Activated CD8-positive, alpha-beta memory T cell treated with anti-CD3 and anti-CD28 coated beads for 36 hours (primary cell): ENCODE measurements around the gene DDR2. TPM values are rescaled to one million over a fixed set of nuclear protein-coding genes. Genes with fewer than 3 reads are reported as not detected.

ENCODE experiments used
- CTCF ChIA-PET: fragments of 350-600 bp; sonication (Branson Sonifier 250); formaldehyde crosslinking; loops from one replicate; lab custom pipeline; 2021; ENCODE audit warnings: antibody characterized with exemption; lab: Charles Lee
- POLR2A ChIA-PET: fragments of 350-600 bp; sonication (Branson Sonifier 250); formaldehyde crosslinking; loops from one replicate; lab custom pipeline; 2021; ENCODE audit warnings: antibody characterized with exemption; lab: Charles Lee
- total RNA-seq, 2 experiments: library from RNA; stranded (reverse); gene quantifications; one replicate each; pipeline ENCODE4 v1.2.3, GENCODE V29; 2021

Gene DDR2
- total RNA-seq, 2 experiments from 2014 or later, result 0.17 to 0.36 TPM

DNA sequence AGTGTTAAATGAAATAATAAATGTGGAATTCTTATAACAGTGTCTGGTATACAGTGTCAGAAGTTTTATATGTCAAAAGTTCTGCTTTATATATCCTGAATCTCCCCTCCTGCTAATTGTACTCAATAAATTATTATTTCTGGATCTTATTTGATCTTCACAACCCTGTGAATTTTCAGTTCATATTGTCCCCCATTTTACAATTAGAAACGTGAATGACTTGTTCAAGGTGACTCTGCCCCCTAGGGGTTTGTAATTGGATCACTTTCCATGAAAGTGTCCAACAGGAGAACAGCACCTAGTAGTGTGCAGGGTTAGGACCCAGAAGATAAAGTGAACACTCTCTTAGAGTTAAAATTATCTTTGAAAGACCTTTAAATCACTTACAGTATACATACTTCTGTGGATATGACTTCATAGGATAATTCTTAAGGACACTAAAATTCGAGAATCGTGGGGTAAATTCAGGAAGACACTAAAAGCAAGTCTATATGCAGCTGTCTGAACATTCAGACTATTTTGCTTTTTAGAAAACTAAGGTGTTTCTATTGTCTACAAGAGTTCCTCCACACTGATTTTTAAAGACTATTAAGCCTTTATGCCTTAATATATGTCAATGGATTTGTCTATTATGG lies 4.5 kb upstream of the DDR2 start:
- POLR2A ChIA-PET, result no interaction called here
- CTCF ChIA-PET, result no interaction called here

DNA sequence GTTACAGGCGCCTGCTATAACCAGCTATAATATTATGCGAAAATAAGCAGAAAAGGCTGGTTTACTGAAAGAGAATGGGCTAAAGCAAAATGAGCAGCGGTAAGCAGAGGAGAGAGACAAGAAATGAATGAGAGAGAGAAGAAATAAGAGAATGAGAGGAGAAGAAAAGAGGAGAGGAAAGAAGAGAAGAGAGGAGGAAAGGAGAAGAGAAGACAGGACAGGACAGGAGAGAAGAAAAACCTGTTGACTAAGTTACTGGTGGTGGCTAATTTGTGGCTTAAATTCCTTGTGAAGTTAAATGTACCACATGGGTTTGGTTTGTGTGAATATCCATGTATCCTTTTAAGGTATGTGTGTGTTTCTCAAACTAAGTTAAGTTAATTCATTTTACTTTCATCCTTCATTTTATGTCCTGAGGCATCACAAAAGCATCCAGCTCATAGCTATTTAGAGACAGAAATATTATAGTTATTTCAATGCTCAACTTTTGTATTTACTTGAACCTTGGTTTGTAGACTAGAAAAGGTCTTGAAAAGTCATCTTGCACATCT lies 3.1 kb upstream of the DDR2 start:
- CTCF ChIA-PET, result no interaction called here
- POLR2A ChIA-PET, result no interaction called here

DNA sequence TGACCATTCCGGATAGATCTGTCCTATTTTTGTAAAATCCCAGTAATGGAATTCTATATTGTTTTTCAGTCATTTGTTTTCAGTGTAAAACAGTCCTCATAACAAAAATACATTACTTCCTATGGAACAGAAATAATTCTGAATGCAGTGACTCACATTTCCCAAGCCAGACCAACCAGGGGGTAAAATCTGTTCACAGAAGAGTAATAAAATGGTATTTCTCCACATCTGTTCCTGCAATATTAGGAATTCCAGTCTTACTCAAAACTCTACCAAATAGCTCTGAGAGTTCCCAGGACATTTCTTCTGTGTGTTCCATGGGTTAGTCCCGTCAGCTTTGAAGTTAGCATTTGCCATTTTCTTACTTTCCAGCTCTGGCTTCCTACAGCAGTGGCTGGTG lies 2.6 kb upstream of the DDR2 start:
- POLR2A ChIA-PET, result no interaction called here
- CTCF ChIA-PET, result no interaction called here

DNA sequence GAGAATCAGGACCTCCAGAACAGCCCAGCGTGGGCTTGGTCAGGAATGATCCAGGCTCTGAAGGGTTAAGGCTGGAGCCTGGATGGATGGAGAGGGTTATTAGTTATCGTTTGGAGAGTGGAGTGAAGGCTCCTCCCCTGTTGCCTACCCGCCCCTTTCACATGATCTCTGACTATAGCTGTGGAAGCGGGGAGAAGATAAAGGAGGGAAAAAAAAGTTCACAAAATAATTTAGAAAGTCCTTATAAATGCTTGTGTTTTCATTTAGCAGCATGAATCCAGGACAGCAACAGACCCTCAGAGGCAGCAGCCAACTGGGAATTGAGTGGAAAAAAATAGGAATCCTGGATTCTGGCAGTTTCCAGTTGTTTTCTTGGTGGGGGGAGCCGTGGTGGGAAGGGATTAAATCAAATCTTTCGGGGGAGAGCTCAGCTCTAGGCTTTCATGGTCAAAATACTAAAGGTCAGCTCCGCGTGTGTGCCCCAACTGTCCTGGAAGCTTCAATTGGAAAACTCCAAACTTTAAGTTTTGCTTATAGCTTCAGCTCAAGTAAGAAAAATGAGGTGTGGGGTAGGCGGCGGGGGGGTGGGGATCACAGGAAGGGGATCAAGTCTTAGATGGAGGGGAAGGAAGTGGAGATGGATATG lies 595 bp upstream of the DDR2 start:
- POLR2A ChIA-PET, result no interaction called here
- CTCF ChIA-PET, result interaction anchor here (0.7 kb wide), 1 partner anchor 233 kb away, joined by 3 read pairs; no protein-coding TSS in a partner anchor

DNA sequence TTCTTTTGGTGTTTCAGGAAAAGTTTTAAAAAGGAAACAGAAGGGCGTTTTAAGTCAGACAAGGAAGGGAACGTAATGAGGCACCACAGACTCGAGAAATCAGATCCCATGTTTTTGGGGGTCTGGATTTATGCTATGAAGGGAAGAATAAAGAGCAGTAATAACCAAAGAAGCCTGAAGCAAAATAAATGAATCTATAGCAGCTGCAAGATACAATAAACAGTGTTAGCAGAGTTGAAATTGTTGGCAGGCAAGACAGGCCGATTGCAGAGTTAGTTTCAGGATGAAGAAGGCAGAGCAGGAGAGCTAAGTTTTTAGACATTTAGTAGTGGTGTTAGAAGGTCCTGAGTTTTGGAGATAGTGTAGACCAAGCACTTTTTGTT lies 425 bp downstream of the DDR2 start:
- POLR2A ChIA-PET, result no interaction called here

DNA sequence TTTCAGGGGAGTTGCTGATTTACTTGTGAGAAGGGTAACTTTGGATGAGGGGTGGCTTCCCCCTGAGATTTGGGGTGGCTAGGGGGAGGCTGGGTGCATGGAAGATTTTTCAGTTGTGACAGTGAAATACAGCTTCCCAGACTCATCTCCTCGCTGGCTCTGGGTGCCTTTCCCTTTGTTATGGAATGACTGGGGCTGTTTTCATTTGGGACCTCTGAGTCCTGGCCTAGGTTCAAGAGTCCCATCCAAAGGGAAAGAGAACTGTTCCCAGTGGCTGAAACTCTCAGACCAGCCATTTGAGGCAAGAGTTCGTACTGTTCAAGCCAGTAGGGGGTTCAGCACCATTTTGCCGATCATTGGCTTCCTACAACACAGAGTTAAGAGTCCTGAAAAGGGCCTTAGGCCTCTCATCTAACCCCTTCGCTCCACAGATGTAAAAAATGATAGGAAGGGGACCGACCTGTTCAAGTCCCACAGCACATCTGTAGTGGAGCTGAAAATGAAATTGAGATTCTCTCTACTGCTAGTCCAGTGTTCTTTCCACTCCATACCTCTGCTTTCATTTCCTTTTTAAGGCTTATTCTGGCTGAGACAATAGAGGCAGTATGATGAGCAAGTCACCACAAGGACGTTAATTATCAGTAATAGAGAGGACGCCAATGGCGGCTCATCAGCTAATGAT lies 958 bp downstream of the DDR2 start:
- POLR2A ChIA-PET, result no interaction called here
- CTCF ChIA-PET, result no interaction called here

More for the DNA sequence above, 425 bp downstream of the DDR2 start:
- CTCF ChIA-PET, result no interaction called here

DNA sequence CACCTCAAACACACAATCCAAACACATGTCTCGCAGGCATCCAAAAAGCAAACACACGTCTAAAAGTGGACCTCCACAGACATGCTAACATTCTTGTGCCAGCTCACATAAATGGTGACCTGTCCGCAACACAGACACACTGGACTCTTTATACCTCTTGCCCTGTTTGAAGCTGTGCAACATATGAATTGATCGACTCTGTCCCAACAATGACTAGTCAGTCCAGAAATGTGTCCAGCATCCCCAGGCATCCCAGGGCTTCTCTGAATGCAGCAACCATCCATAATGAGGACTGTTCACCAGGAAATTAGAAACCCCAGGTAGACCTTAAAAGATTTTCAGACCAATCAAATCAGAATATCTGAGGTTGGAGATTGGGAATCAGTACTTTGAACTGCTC lies 3.2 kb downstream of the DDR2 start:
- ChIA-PET CTCF (no interaction called here), POLR2A (no interaction called here)

DNA sequence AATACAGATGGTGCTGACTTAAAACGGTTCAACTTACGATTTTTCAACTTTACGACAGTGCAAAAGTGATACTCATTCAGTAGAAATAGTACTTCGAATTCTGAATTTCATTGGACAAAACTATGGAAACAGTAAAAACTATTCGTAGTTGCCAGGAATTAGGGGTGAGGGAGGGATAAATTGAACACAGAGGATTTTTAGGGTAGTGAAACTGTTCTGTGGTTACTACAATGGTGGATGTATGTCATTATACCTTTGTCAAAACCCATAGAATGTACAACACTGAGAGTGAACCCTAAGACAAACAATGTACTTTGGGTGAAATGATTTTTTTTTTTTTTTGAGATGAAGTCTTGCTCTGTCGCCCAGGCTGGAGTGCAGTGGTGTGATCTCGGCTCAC lies 7.5 kb downstream of the DDR2 start:
- ChIA-PET CTCF (no interaction called here), POLR2A (no interaction called here)

DNA sequence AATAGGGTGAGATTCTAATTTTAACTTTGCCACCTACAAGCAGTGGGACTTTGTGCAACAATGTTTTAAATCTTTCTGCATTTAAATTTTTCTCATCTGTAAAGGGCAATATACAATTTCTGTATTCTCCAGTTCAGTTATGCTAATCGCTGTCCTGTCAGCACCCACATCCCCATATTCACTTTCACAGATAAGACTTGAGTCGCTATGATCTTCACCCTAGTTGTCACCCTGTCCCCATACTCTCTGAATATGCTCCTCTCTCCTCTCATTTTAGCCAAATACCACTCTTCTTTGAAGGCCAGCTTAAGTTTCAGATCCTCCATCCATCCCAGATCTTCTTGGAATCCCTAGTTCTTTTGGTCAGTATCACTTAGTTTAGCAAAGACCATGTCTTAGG lies 8.8 kb downstream of the DDR2 start:
- ChIA-PET CTCF (no interaction called here), POLR2A (no interaction called here)

DNA sequence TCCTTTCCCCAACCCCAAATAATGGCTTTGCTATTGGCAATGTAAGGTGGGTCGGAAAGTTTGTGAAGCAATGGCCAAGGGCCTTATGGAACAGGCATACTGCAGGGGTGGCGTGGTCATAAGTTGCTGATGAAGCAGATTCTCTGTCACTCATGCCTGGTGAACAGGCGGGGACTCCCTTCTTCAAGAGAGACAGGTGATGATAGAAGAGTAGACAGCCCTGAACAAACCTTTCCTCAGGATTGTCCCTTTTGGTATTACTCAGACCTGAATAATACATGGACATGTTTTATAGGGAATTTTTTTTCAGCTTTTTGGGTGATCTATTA lies 12.7 kb downstream of the DDR2 start:
- ChIA-PET CTCF (no interaction called here), POLR2A (no interaction called here)

DNA sequence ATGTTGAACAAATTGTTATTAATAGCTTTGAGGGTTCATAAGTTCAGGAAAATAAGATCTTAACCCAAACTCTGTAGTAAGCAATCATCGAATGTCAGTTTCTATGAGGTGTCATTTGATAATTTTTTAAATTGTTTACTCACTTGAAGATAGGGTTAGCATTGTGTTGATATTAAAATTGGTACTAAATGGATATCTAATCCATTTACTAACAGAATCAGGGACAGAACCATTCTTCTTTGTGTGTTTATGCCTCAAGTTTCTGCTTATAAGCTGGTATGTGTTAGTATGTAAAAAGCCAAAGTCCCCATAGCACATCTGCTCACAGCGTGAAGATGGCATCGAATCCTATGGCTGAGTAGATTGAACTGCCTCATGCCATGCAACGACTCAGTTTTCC lies 13.4 kb downstream of the DDR2 start:
- POLR2A ChIA-PET, result no interaction called here
- CTCF ChIA-PET, result no interaction called here

DNA sequence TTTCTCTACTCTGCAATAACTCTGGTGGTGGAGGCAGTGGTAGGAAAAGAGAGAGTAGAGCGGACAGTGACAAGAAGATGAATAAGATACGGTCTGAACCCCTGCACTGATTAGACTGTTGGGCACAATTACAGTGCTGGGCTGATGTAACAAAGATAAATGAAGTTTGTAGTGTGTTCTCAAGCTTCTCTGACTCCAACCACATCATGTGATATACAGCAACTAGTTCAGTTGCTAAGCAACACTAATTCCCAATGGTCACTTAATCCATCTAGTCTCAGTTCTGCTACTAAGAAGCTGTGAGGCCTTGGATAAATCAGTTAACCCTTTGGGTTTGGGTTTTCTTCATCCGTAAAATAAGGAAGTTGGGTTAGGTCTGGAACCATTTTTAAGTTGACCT lies 17.3 kb downstream of the DDR2 start:
- ChIA-PET CTCF (no interaction called here), POLR2A (no interaction called here)

DNA sequence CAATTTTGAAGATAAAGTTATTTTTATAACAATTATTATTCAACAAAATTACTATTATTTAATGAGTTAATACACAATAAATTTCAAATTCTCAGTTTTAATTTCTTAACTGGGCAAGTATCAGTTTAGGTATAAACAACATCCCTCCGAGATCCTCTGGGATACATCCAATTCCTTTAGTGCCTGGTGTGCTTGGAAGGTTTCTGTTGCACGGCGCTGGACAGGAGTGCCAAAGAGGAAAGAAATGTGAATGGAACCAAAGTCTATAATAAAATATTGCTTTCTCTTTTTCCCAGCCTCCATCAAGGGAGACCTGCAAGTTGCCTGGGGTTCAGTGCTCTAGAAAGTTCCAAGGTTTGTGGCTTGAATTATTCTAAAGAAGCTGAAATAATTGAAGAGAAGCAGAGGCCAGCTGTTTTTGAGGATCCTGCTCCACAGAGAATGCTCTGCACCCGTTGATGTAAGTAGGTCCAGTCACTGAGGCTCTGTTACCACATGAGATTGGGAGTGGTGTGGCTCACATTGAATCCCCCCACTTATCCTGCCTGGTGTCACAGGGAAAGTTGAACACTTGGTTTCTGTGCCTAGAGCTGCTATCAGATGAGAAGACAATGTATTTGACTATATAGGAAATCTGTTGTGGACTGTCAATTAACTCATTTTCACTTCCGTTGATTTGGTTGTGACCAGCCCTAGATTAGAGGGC lies 22.8 kb downstream of the DDR2 start:
- ChIA-PET CTCF (no interaction called here), POLR2A (no interaction called here)

DNA sequence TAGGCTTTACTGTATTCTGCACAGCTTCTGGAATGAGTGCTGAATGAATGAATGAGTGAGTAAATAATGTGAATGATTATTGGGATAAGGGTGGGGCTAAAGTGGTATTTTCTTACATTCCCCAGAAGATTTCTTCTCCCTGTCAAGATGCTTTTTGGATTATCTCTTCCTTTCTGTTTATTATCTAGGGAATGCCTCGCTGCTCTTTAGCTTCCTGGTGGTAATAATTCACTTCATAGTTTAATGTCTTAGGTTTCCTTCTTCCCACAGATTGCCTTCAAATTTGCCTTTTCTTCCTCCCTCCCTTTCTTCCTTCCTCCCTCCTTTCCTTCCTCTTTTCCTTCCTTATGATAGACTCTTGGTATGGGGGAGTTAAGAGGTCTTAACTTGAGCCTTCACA lies 24.0 kb downstream of the DDR2 start:
- ChIA-PET POLR2A (no interaction called here), CTCF (no interaction called here)

DNA sequence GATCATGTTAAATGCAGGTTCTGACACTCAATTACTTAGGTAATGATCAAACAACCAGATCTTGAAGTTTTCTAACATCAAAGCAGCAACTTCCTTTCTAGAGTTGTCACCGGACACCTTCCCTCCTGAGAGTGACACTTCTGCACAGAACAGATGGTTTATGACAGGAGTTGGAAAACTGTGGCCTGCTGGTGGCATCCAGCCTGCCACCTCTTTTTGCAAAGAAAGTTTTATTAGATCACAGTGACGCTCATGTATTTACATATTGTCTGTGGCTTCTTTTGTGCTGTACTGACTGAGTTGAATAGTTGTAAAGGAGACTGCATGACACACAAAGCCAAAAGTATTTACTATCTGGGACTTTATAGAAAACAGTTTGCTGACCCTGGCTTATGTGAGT lies 28.3 kb downstream of the DDR2 start:
- CTCF ChIA-PET, result no interaction called here

DNA sequence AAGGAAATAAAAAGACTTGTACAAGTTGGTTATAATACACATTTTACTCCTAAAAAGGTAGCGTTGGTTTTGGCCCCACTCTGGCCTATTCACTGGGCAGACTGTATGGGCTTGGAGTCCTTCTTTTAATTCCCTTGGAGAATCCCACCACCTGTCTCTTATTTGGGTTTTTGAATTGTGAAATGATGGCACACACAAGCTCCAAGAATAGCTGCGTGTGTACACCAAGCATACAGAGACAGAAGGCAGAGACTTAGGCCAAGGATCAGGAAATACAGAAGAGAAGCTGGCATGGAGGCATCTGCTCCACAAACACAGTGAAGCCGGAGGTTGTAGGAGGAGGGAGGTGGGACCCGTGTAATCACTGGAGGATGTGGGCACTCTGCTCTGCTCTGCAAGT lies 29.1 kb downstream of the DDR2 start:
- ChIA-PET POLR2A (no interaction called here), CTCF (no interaction called here)

More for the DNA sequence above, 28.3 kb downstream of the DDR2 start:
- POLR2A ChIA-PET, result no interaction called here

DNA sequence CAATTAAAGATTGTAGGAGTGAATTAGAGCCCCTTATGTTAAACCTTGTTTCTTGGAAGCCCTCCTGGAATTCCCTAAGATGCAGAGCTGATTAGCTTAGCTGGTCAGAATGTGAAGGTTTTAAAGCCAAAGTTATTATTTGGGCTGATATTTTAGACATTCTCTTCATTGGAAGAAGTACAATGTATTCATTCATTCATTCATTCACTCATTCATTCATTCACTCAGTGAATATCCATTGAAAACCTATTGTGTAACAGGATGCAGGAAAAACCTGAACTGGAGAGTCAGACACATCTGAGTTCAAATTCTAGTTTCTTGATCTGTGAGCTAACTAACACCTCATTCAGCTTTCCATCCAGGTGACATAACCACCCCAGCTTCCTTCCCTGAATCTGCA lies 29.7 kb downstream of the DDR2 start:
- ChIA-PET POLR2A (no interaction called here), CTCF (no interaction called here)

DNA sequence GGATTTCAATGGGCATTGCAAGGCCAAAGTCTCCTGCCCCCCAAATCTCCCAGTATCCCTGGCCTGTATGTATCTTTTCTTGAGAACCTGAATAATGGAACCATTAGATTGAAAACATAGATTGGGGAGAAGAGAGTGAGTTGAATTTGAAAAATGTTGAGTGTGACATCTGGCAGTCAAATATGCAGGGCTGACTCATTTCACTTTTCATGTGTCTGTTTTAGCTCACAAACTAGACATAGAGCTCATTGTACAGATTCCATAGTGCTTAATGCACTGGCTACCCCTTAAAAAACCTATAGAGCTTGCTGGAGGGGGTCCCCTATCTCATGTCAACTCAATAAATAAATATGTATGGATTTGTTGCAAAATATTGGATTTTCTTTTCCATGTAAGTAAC lies 30.8 kb downstream of the DDR2 start:
- ChIA-PET POLR2A (no interaction called here), CTCF (no interaction called here)

DNA sequence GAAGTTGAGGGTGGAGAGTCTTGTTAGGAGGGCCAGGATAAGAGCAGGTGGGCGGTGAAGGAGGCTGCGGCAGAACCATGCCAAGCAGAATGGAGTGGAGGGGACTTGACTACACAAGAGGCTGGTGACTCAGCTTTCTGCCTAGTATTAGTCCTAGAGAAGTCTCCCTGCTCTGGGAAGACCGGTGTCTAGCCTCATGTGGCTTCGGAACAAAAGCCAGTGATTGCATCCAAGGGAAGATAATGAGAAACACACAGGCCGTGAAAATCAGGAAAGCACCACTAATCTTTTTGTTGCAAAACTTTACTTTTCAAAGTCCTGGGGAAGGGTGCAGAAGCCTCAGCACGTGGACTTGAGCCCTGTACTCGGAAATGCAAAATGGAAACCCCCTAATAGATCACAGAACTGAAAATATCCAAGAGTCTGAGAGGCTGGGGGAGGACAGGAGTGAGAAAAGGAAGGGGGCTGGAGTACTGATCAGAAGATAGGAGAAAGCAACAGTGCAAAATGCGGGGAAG lies 31.4 kb downstream of the DDR2 start:
- POLR2A ChIA-PET, result no interaction called here
- CTCF ChIA-PET, result no interaction called here

DNA sequence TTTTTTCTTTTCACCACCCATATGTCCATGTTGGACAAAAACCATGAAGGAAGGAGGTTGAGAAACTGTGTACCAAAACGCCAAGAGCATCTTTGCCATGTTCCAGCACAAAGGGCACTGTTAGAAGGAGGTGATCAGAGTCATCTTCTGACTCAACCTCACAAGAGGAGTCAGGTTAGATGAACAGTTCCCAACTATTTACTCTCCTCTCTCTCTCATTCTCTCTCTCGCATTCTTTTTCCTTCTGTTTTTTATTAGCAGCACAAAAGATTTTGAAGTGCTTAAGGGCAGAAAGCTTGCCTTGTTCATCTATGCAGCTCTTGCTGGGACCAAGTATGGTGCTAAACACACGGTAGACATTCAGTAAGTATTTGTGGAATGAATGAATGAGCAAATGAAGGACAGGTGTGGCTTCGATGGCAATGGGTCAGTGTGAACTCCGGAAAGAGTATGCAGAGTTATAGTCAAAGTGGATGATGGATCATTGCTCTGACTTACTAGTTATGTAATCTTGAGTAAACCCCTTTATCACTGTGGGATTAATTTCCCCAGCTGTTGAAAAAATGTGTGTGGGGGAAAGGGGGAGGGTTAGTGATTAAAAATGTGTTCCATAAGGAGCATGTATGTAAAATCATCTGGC lies 33.9 kb downstream of the DDR2 start:
- ChIA-PET CTCF (no interaction called here), POLR2A (no interaction called here)
